ENCODE measurements around the gene EPN1.

Gene EPN1

DNA sequence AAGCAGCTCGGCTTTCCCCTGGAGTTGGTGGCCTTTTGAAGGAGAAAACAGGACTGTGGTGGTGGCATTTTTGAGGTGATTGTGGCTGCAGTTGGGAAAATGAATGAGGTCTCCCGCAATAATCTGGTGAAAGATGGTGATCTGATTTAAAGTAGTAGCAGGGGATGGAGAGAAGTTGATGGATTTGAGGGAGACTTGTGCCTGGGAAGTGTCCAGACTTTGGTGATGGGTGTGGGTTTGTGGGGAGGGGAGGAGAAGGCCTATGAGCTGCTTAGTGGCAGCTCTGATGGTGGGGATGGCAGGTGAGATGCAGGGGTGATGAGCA, 4.0 kb upstream of the EPN1 start:
- H3K27ac ChIP-seq, result no peak overlapping the region
- in situ Hi-C loops (cut with HindIII; ENCODE audit: low pct_ligation_motif_present, low sequenced_read_pairs), result no loop called here
- peaks cover 51% of the 10 kb centered on the region for H3K36me3 ChIP-seq (replicated peaks)
- H3K4me3 ChIP-seq (ENCODE audit: low read depth, low read length), result no peak overlapping the region
- no peak for DNase-seq
- H3K27me3 ChIP-seq (replicated peaks), result no peaks in the 10 kb centered on the region
- TF ChIP-seq, protein P1, sequence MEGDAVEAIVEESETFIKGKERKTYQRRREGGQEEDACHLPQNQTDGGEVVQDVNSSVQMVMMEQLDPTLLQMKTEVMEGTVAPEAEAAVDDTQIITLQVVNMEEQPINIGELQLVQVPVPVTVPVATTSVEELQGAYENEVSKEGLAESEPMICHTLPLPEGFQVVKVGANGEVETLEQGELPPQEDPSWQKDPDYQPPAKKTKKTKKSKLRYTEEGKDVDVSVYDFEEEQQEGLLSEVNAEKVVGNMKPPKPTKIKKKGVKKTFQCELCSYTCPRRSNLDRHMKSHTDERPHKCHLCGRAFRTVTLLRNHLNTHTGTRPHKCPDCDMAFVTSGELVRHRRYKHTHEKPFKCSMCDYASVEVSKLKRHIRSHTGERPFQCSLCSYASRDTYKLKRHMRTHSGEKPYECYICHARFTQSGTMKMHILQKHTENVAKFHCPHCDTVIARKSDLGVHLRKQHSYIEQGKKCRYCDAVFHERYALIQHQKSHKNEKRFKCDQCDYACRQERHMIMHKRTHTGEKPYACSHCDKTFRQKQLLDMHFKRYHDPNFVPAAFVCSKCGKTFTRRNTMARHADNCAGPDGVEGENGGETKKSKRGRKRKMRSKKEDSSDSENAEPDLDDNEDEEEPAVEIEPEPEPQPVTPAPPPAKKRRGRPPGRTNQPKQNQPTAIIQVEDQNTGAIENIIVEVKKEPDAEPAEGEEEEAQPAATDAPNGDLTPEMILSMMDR (IDR thresholded peaks at IDR 0.05; ENCODE audit: low read depth, low read length, missing control alignments), result no peak

DNA sequence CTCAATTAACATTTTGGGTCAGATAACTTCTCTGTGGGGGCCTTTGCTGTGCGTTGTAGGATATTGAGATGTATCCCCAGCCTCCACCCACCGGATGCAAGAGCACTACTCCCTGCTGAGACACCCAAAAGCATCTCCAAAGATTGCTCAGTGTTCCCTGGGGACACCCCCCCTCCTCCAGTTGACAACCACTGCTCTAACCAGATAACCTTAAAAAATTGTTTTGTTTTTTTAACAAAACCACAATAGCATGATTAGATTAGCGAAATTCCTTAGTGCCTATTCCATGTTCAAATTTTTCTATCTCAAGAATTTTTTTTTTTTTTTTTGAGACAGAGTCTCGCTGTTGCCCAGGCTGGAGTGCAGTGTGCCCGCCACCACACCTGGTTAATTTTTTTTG, 2.6 kb upstream of the EPN1 start:
- TF ChIP-seq, protein P1 (IDR thresholded peaks at IDR 0.05; ENCODE audit: low read depth, low read length, missing control alignments), result no peak
- Histone ChIP-seq H3K27ac (no peak overlapping the region), H3K27me3 (replicated peaks) (no peaks in the 10 kb centered on the region), H3K4me3 (ENCODE audit: low read depth, low read length) (no peak overlapping the region), H3K36me3 (replicated peaks) (peaks cover 43% of the 10 kb centered on the region)
- peak; percentile 80 for DNase-seq
- in situ Hi-C loops (cut with HindIII; ENCODE audit: low pct_ligation_motif_present, low sequenced_read_pairs), result no loop called here

DNA sequence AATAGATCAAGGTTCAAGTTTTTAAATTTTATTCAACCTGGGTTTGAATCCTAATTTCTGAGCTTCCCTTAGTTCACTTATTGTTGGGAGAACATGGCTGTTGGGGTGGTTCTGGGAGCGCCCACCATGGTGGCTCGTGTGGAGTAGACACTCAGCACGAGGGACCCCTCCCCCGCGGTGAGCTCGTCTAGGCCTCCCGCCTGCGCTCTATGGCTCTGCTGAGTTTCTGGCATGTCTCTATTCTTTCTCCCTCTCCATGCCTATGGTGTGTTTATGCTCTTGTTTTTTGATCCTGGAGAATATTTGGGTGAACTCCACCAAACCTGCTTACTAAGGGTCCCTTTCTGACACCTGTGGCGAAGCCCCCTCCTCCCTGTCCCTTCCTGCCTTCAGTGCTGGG, 1.6 kb upstream of the EPN1 start:
- Histone ChIP-seq H3K27ac (no peak overlapping the region), H3K4me3 (ENCODE audit: low read depth, low read length) (no peak overlapping the region), H3K27me3 (replicated peaks) (no peaks in the 10 kb centered on the region), H3K36me3 (replicated peaks) (peaks cover 38% of the 10 kb centered on the region)
- TF ChIP-seq, protein P1 (IDR thresholded peaks at IDR 0.05; ENCODE audit: low read depth, low read length, missing control alignments), result no peak
- in situ Hi-C loops (cut with HindIII; ENCODE audit: low pct_ligation_motif_present, low sequenced_read_pairs), result no loop called here
- no peak for DNase-seq

DNA sequence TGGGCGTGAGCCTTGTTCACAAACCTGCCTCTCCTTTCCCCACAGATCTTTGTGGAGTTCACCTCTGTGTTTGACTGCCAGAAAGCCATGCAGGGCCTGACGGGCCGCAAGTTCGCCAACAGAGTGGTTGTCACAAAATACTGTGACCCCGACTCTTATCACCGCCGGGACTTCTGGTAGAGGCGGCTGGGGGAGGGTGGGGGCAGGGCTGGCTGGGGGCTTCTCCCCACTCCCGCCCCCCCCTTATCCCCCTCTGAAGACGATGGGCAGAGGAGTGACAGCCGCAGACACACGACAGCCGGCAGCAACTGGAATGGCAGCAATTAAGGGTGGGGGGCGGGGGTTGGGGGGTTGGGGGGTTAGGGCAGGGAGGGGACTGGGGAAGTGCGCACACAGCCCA, 1.1 kb upstream of the EPN1 start:
- in situ Hi-C loops (cut with HindIII; ENCODE audit: low pct_ligation_motif_present, low sequenced_read_pairs), result no loop called here
- no peak overlapping the region for H3K4me3 ChIP-seq (ENCODE audit: low read depth, low read length)
- peaks cover 37% of the 10 kb centered on the region for H3K36me3 ChIP-seq (replicated peaks)
- H3K27me3 ChIP-seq (replicated peaks), result no peaks in the 10 kb centered on the region
- TF ChIP-seq, protein P1 (IDR thresholded peaks at IDR 0.05; ENCODE audit: low read depth, low read length, missing control alignments), result no peak
- no peak for DNase-seq
- no peak overlapping the region for H3K27ac ChIP-seq

DNA sequence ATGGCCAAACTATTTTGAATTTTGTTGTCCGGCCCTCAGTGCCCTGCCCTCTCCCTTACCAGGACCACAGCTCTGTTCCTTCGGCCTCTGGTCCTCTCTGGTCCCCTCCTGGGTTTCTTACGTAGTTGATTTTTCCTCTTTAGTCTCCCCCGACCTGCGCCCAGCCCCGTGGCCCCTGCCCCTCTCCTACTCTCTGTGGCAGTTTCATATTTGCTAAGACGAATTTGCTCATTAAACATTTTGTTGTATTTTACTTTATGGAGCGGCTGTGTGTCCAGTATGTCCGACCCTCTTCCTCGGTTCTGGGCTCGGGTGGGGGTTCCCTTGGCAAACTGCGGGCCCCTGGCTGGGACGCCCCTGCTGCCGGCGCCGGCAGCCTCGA, 576 bp upstream of the EPN1 start:
- Histone ChIP-seq H3K4me3 (ENCODE audit: low read depth, low read length) (peak overlapping the region; percentile 85), H3K27me3 (replicated peaks) (no peaks in the 10 kb centered on the region), H3K36me3 (replicated peaks) (peaks cover 37% of the 10 kb centered on the region), H3K27ac (no peak overlapping the region)
- in situ Hi-C loops (cut with HindIII; ENCODE audit: low pct_ligation_motif_present, low sequenced_read_pairs), result no loop called here
- TF ChIP-seq, protein P1 (IDR thresholded peaks at IDR 0.05; ENCODE audit: low read depth, low read length, missing control alignments), result no peak
- DNase-seq, result no peak

DNA sequence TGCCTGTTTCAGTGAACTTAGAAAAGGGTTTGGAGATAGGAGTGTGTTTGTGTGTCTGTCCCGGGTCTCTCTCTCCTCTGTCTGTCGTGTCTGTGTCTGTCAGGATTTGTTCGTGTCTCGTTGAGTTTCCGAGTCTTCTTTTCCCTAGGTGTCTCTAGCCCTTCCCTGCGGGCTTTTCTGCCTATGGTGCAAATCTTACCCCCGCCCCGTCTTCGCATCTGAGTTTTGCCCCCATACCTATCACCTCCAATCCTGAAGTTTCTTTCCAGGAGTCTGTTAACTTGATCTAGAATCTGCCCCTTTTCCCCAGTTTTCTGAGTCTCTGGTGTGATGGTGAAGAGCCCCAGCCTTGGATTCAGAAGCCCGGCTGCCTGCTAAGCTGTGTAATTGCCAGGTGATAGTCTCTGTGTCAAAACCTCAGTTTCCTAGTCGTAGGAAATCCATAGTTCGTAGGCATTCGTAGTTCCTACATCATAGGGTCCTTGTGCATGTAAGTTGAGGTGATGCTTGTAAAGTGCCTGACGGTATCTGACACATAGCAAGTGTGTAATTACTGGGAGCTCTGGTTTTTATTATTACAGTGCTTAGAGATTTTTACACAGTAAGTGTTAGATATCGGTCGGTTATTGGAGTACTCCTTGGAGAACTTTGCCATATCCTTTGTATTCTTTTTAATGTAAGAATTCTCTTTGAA, 782 bp downstream of the EPN1 start:
- Histone ChIP-seq H3K27ac (peak overlapping the region; percentile 49), H3K4me3 (ENCODE audit: low read depth, low read length) (peak overlapping the region; percentile 85), H3K36me3 (replicated peaks) (peaks cover 36% of the 10 kb centered on the region), H3K27me3 (replicated peaks) (no peaks in the 10 kb centered on the region)
- no peak for DNase-seq
- in situ Hi-C loops (cut with HindIII; ENCODE audit: low pct_ligation_motif_present, low sequenced_read_pairs), result no loop called here
- TF ChIP-seq, protein P1 (IDR thresholded peaks at IDR 0.05; ENCODE audit: low read depth, low read length, missing control alignments), result no peak
